AG04449 (cell line): ENCODE results near the gene CTDNEP1.
A peak's percentile ranks its signal among the peaks of the same experiment; 100 is the strongest.

Experiments used
- CTCF ChIA-PET: fragments of 350-600 bp; formaldehyde crosslinking; extraction: SDS; loops from one replicate; lab custom pipeline; 2021; ENCODE audit warnings: antibody characterized with exemption; lab: Yijun Ruan, JAX
- POLR2A ChIA-PET: fragments of 400-600, 350-600 bp; formaldehyde crosslinking; extraction: SDS; loops from one replicate; lab custom pipeline; 2020; ENCODE audit warnings: antibody characterized with exemption, inconsistent platforms; lab: Yijun Ruan, JAX
- DNase-seq: peaks from one replicate; pipeline ENCODE4 v3.0.0-alpha.2; 2010; ENCODE audit warnings: low read depth, low spot score
- H3K4me3 ChIP-seq: 2 replicates; pipeline ENCODE4 v1.5.1; 2011; ENCODE audit warnings: low read depth, mild to moderate bottlenecking, control low read depth, low read length
- CTCF ChIP-seq: IDR thresholded peaks from one replicate; pipeline ENCODE4 v1.5.1; 2011; ENCODE audit warnings: mild to moderate bottlenecking, moderate library complexity, low read length, control low read depth, inconsistent platforms; ENCODE audit not compliant: insufficient read depth; ENCODE audit errors: missing control alignments

The CTDNEP1 gene

DNA sequence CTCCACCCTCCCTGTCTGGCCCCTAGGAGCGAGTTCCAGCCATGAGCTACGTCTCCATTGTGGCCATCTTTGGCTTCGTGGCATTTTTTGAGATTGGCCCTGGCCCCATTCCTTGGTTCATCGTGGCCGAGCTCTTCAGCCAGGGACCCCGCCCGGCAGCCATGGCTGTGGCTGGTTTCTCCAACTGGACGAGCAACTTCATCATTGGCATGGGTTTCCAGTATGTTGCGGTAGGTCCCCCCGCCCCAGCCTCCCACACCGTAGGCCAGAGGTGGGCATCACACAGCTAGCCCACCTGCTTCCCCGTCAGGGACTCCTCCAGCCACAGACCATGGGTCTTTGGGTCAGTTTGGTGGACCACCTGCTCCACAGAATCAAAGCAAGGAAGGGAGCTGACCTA is 34.1 kb upstream of the CTDNEP1 start:
- no peak for TF ChIP-seq CTCF
- ChIA-PET CTCF (interaction anchor here (1.0 to 13.4 kb wide), 4 partner anchors 15 to 65 kb away, joined by 3 to 255 read pairs (median 4); no protein-coding TSS in a partner anchor), POLR2A (interaction anchor here (0.9 kb wide), 1 partner anchor 29 kb away, joined by 3 read pairs; the partner anchor contains the start of gene GPS2)
- DNase-seq, result no peak
- no peak overlapping the region for H3K4me3 ChIP-seq

DNA sequence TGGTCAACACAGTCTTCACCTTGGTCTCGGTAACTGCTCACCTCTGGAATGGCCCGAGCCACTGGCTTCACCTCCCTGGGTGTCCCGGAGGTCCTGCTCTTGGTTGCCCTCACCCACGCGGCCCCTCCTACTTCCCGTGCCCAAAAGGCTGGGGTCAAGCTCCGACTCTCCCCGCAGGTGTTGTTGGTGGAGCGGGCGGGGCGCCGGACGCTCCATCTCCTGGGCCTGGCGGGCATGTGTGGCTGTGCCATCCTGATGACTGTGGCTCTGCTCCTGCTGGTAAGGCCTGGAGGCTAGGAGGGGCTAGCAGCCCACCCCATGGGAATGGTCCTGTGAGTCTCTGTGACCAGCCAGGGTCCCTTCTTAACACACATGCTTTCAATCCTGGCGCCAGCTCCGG is 33.4 kb upstream of the CTDNEP1 start:
- CTCF ChIA-PET, result interaction anchor here (1.0 to 13.4 kb wide), 4 partner anchors 16 to 85 kb away, joined by 3 to 255 read pairs (median 4); no protein-coding TSS in a partner anchor

GRCh38 chr17:7283471-7284216 is 32.1 kb upstream of the CTDNEP1 start:
- CTCF ChIA-PET, result interaction anchor here (0.8 to 13.4 kb wide), 7 partner anchors 8 to 277 kb away, joined by 3 to 255 read pairs (median 7); no protein-coding TSS in a partner anchor
- POLR2A ChIA-PET, result no interaction called here
- no peak overlapping the region for H3K4me3 ChIP-seq
- no peak for DNase-seq
- TF ChIP-seq CTCF, result no peak

More for the DNA sequence above, 33.4 kb upstream of the CTDNEP1 start:
- TF ChIP-seq CTCF, result no peak
- no peak for DNase-seq
- no peak overlapping the region for H3K4me3 ChIP-seq
- POLR2A ChIA-PET, result interaction anchor here (0.9 kb wide), 1 partner anchor 30 kb away, joined by 3 read pairs; the partner anchor contains the start of gene GPS2

- no peak for DNase-seq
- no peak for TF ChIP-seq CTCF
- ChIA-PET CTCF (interaction anchor here (0.8 to 13.4 kb wide), 7 partner anchors 9 to 405 kb away, joined by 3 to 255 read pairs (median 7); partner anchors contain the start of genes TP53 and WRAP53), POLR2A (interaction anchor here (0.6 to 0.7 kb wide), 2 partner anchors 16 kb away, joined by 3 to 4 read pairs; no protein-coding TSS in a partner anchor)
- H3K4me3 ChIP-seq, result no peak overlapping the region
Observed at GRCh38 chr17:7282752-7283321, 31.3 kb upstream of the CTDNEP1 start.

- POLR2A ChIA-PET, result interaction anchor here (0.7 to 1.4 kb wide), 2 partner anchors 16 to 22 kb away, joined by 3 to 4 read pairs; no protein-coding TSS in a partner anchor
- TF ChIP-seq CTCF, result no peak
- CTCF ChIA-PET, result interaction anchor here (0.8 to 13.4 kb wide), 10 partner anchors 9 to 405 kb away, joined by 3 to 255 read pairs (median 15); partner anchors contain the start of genes TP53 and WRAP53
- DNase-seq, result no peak
- H3K4me3 ChIP-seq, result peak overlapping the region; percentile 52
Observed at GRCh38 chr17:7281953-7282751, 30.6 kb upstream of the CTDNEP1 start.
